GM19455 (cell line): ENCODE data around the gene SLX4IP.
A peak's percentile ranks its signal among the peaks of the same experiment; 100 is the strongest.

Experiments
- ATAC-seq: cut with Tn5 transposase; IDR thresholded peaks from one replicate; pipeline ENCODE4 v1.9.1; 2021; ENCODE audit not compliant: unreplicated experiment

The SLX4IP gene

DNA sequence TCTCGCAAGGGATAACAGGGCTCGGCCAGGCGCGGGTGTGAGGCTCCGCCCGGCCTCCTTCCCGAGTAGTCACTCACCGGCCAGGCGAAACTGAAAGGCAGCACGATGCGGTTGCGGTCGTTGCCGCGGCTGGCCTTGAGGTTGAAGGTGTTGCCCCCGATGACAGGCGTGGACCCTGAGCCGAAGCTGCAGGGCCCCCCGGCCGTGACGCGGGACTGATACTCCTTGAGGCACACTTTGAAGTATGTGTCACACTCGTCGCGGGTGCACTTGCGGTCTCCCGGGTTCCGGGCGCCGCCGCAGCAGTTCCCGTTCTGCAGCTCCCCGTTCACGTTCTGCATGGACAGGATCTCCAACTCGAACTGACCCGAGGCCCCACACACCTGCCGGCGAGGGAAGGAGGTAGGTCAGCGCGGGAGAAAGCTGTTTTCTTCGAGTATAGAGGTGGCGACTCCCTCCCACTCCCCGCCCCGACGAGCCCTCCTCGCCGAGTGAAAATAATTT lies 237.6 kb downstream of the SLX4IP start:
- ATAC-seq, result no peak

DNA sequence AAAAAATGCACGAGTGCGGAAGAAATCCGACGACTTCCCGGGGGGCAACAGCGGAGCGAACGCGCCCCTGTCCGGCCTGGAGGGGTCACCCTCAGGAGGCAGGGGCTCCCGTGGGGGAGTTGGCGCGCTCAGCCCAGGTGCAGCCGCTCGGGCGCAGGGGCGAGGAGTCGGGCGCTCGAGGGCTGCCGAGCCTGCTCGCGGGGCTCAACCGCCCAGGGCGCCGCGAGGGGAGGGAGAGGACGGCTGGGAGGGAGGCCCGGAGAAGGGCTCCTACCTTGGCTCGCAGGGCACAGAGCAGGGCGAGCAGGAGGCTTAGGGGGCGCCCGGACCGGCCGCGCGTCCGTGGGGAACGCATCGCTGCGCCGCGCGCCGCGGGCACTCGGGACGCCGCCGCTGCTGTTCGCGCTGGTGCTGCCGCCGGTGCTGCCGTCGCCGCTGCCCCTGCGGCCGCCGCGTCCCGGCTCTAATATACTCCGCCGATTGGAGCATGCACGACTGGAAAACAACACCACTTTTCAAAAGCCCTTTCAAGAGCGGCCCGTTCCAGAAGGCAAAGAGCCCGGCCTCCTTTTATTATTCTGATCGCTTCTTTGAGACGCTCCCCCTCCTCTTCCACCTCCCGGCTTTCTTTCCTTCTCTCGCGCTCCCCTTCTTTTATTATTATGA lies 238.2 kb downstream of the SLX4IP start:
- peak; percentile 3 for ATAC-seq

DNA sequence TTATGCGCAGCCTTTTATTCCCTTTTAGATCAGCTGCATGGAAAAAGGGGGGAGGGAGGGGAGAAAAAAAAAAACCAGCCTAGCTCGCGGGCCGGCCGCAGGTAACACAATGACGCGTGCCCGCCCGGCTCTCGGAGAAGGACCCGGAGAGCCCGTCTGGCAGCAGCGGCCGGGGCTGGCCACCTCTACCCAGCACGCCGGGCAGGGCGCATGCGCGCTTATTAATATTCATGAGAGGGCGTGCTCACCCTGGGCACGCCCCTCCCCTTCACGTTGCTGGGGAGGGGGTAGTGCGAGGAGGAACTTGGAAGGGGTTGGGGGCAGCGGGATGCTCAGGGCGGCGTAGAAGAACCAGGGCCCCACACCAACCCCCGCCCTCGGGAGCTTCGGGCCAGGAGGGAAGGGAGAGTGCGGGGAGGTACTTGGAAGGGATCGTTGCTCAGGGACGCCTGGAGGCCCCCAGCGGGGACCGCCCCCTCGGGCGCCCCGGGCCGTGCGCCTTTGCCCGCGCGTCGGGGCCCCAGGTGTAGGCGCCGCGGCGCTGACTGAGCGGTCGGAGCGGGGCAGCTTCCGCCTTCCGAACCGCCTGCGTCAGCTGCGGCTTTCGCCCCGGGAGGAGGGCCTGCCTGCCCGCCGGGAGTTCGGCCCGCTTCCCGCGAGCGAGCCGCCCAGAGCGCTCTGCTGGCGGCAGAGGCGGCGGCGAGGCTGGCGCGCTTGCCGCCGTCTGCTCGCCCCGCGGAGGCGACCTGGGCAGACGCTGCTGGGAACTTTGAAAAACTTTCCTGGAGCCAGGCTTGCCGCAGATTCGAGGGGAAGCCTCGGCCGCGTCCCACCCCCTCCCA lies 239.0 kb downstream of the SLX4IP start, which contains the start of gene JAG1:
JAG1 (minus strand) TSS at position 158 of the 842 bp plus-strand sequence. CDS start 469 bp downstream, outside the sequence.
- peak; percentile 59 for ATAC-seq

DNA sequence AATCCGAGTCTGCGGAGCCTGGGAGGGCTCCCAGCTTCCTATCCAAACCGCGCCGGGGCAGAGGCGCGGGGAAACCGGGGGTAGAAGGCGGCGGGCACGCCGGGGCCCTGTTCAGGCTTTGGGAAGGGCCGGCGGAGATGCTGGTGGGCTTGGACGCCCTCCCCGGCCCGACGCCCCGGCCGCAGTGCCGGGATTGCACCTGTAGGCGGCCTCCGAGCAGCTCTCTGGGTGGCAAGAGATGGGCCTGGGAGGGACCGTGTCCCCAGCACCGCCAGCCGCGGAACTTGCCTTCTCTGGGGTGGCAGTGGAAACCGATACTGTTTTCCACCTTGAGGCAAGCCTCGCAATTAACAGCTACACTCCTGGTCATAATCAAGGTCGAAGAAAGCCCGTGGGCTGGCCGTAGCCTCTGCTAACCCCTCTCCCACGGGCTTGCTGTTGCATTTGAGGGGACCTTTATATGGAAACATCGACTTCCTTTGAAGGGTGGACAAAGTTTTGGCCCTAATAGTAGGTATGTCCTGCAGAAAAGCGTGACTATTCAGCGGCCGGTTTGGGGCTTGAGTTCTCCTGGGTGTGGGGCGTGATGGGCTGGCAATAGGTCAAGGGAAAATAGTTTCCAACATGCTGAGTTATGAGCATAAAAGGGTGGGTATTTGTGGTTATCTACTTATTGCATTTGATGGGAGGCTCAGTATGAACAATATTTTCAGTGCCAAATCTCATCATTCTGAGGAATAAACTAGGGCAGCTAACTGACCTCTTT lies 239.8 kb downstream of the SLX4IP start:
- peak; percentile 46 for ATAC-seq

DNA sequence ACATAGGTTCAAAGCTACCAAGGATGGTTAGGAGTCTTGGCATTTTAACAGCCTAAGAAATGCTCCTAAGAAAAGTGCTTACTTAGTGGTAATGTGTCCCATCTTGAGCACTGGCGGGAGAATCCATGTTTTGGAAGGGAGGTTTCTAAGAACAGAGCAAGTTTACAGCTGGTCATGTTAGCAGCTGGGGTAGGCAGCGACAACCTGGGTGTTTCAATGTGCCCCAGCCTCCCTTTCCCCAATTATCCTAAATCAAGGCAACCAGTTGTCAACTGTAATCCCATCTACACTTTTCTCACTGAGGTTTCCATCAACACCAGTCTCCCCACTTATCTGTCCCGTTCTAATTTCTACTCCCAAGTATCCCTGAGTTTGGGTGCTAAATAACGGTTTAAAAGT lies 240.3 kb downstream of the SLX4IP start:
- ATAC-seq, result no peak

DNA sequence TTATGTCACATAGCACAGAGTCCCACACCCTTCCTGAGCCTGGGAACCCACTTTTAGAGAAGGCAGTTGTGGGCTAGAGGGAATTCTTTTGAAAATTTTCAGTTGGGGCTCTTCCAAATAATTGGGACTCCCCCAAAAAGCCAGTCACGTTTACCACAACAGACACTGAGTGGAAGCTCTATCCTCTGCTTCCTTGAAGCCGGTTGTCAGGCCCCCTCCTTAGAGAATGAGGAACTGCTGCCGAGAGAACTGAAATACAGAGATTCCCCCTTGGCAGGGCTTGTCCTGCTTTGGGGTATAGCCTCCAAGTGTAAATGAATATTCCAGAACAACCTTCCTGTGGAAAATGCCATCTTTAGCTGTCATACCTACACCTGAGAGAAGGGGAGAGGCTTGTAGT lies 241.4 kb downstream of the SLX4IP start:
- ATAC-seq, result no peak
